H9 (cell line): Measurements from ENCODE around the gene NT5DC1. TPM values are rescaled to one million over a fixed set of nuclear protein-coding genes. Genes with fewer than 3 reads are reported as not detected.

ENCODE experiments used
- DNase-seq: peaks from one replicate; pipeline ENCODE4 v3.0.0-alpha.2; 2017
- H2AFZ ChIP-seq: one replicate; pipeline ENCODE4 v1.6.1; 2013; ENCODE audit warnings: mild to moderate bottlenecking, low read length, control low read depth, moderate library complexity
- H2AK5ac ChIP-seq: 2 replicates; pipeline ENCODE4 v1.6.1; 2013; ENCODE audit warnings: low read length, control low read depth, mixed read lengths; ENCODE audit not compliant: insufficient read length
- H2BK120ac ChIP-seq: one replicate; pipeline ENCODE4 v1.6.1; 2013; ENCODE audit warnings: low read depth, mild to moderate bottlenecking, low read length, control low read depth, inconsistent platforms; ENCODE audit not compliant: poor library complexity, severe bottlenecking
- H2BK12ac ChIP-seq: 2 replicates; pipeline ENCODE4 v1.6.1; 2013; ENCODE audit warnings: low read length, control low read depth, mixed read lengths, low read depth; ENCODE audit not compliant: insufficient read length
- H2BK15ac ChIP-seq: 2 replicates; pipeline ENCODE4 v1.6.1; 2013; ENCODE audit warnings: low read depth, low read length, control low read depth
- H2BK20ac ChIP-seq: one replicate; pipeline ENCODE4 v1.6.1; 2013; ENCODE audit warnings: low read depth, mild to moderate bottlenecking, low read length, control low read depth, inconsistent platforms; ENCODE audit not compliant: poor library complexity, severe bottlenecking
- H2BK5ac ChIP-seq: 2 replicates; pipeline ENCODE4 v1.6.1; 2013; ENCODE audit warnings: low read length, control low read depth, mixed read lengths; ENCODE audit not compliant: insufficient read length
- H3K14ac ChIP-seq: 2 replicates; pipeline ENCODE4 v1.6.1; 2013; ENCODE audit warnings: low read length, control low read depth; ENCODE audit not compliant: insufficient read depth
- H3K18ac ChIP-seq: 2 replicates; pipeline ENCODE4 v1.6.1; 2013; ENCODE audit warnings: low read depth, mild to moderate bottlenecking, mixed read lengths, low read length, control low read depth; ENCODE audit not compliant: insufficient read length
- H3K23ac ChIP-seq: 2 replicates; pipeline ENCODE4 v1.6.1; 2013; ENCODE audit warnings: low read length, control low read depth, mixed read lengths, low read depth; ENCODE audit not compliant: insufficient read length
- H3K23me2 ChIP-seq: 2 replicates; pipeline ENCODE4 v1.6.1; 2013; ENCODE audit warnings: low read depth, mild to moderate bottlenecking, mixed read lengths, low read length, control low read depth; ENCODE audit not compliant: insufficient read length, poor library complexity, severe bottlenecking
- H3K27ac ChIP-seq: 2 replicates; pipeline ENCODE4 v1.5.1; 2013; ENCODE audit warnings: low read length, control low read depth, mixed read lengths, low read depth; ENCODE audit not compliant: insufficient read length
- H3K27me3 ChIP-seq: 2 replicates; pipeline ENCODE4 v1.6.1; 2013; ENCODE audit warnings: low read length, control low read depth, inconsistent platforms; ENCODE audit not compliant: insufficient read depth
- H3K4ac ChIP-seq: 2 replicates; pipeline ENCODE4 v1.6.1; 2013; ENCODE audit warnings: low read depth, mild to moderate bottlenecking, control low read depth, inconsistent platforms, low read length, moderate library complexity
- H3K4me1 ChIP-seq: 2 replicates; pipeline ENCODE4 v1.6.1; 2013; ENCODE audit warnings: low read length, control low read depth, inconsistent platforms; ENCODE audit not compliant: insufficient read depth
- H3K4me2 ChIP-seq: 2 replicates; pipeline ENCODE4 v1.6.1; 2013; ENCODE audit warnings: low read length, control low read depth, mixed read lengths; ENCODE audit not compliant: insufficient read length, insufficient read depth
- H3K56ac ChIP-seq: 2 replicates; pipeline ENCODE4 v1.6.1; 2013; ENCODE audit warnings: low read depth, mild to moderate bottlenecking, mixed read lengths, low read length, control low read depth; ENCODE audit not compliant: insufficient read length
- H3K79me1 ChIP-seq: 2 replicates; pipeline ENCODE4 v1.6.1; 2013; ENCODE audit warnings: low read depth, mild to moderate bottlenecking, moderate library complexity, low read length, control low read depth, inconsistent platforms; ENCODE audit not compliant: insufficient read depth, poor library complexity, severe bottlenecking
- H3K79me2 ChIP-seq: 2 replicates; pipeline ENCODE4 v1.6.1; 2013; ENCODE audit warnings: low read length, control low read depth, inconsistent platforms; ENCODE audit not compliant: insufficient read depth
- H3K9ac ChIP-seq: 2 replicates; pipeline ENCODE4 v1.6.1; 2013; ENCODE audit warnings: low read length, control low read depth, mixed read lengths; ENCODE audit not compliant: insufficient read length; ENCODE audit errors: extremely low read depth
- H3K9me3 ChIP-seq: one replicate; pipeline ENCODE4 v1.6.1; 2013; ENCODE audit warnings: low read depth, low read length, inconsistent platforms; ENCODE audit not compliant: control insufficient read depth
- H3T11ph ChIP-seq: one replicate; pipeline ENCODE4 v1.6.1; 2013; ENCODE audit warnings: mild to moderate bottlenecking, low read length, control low read depth, inconsistent platforms
- H4K20me1 ChIP-seq: one replicate; pipeline ENCODE4 v1.6.1; 2013; ENCODE audit not compliant: control insufficient read depth, insufficient read length, insufficient read depth
- H4K5ac ChIP-seq: 2 replicates; pipeline ENCODE4 v1.6.1; 2013; ENCODE audit warnings: low read depth, mild to moderate bottlenecking, mixed read lengths, low read length, control low read depth; ENCODE audit not compliant: insufficient read length
- H4K8ac ChIP-seq: replicated peaks from 2 replicates; pipeline ENCODE4 v1.6.1; 2013; ENCODE audit warnings: low read length, control low read depth, mixed read lengths, low read depth; ENCODE audit not compliant: insufficient read length
- H4K91ac ChIP-seq: 2 replicates; pipeline ENCODE4 v1.6.1; 2013; ENCODE audit warnings: low read depth, mild to moderate bottlenecking, moderate library complexity, mixed read lengths, low read length, control low read depth; ENCODE audit not compliant: insufficient read length
- H3K27ac Mint-ChIP-seq, 3 experiments: 2 replicates in 2 of 3; 3 replicates in 1 of 3; pipeline ENCODE4 v1.8.0; 2020 to 2021; ENCODE audit warnings: mixed read lengths in 3 of 3, mild to moderate bottlenecking in 1 of 3, moderate library complexity in 1 of 3
- H3K27me3 Mint-ChIP-seq: 2 replicates; pipeline ENCODE4 v1.8.0; 2021; ENCODE audit warnings: low read depth, mild to moderate bottlenecking, moderate library complexity, mixed read lengths
- H3K36me3 Mint-ChIP-seq, 3 experiments: 2 replicates in 2 of 3; 3 replicates in 1 of 3; pipeline ENCODE4 v1.8.0; 2020 to 2021; ENCODE audit warnings: low read depth in 3 of 3, mixed read lengths in 3 of 3; ENCODE audit not compliant: insufficient read depth in 1 of 3
- H3K4me1 Mint-ChIP-seq, 2 experiments: 2 replicates each; pipeline ENCODE4 v1.8.0; 2020; ENCODE audit warnings: mixed read lengths in 2 of 2
- H3K4me3 Mint-ChIP-seq, 2 experiments: 2 replicates in 1 of 2; 3 replicates in 1 of 2; pipeline ENCODE4 v1.8.0; 2020 to 2021; ENCODE audit warnings: mild to moderate bottlenecking in 2 of 2, mixed read lengths in 2 of 2, moderate library complexity in 1 of 2
- H3K9me3 Mint-ChIP-seq, 2 experiments: 2 replicates in 1 of 2; 3 replicates in 1 of 2; pipeline ENCODE4 v1.8.0; 2020; ENCODE audit warnings: mild to moderate bottlenecking in 2 of 2, mixed read lengths in 2 of 2, moderate library complexity in 1 of 2
- WGBS: extraction: QIAGEN DNeasy Blood & Tissue Kit; methylation state at CpG from one replicate; pipeline ENCODE4 v1.1.7; 2013; ENCODE audit warnings: missing lambda C conversion rate, low lambda C conversion rate, mixed read lengths; ENCODE audit not compliant: insufficient read length; ENCODE audit errors: extremely low coverage; 5-methylcytosine and 5-hydroxymethylcytosine counted together
- total RNA-seq: library from RNA; stranded (reverse); gene quantifications from 2 replicates; pipeline ENCODE4 v1.2.1, GENCODE V29; 2021
- TF ChIP-seq, protein P1 (sequence below): fragments of 200-600 bp; sonication (generic); conservative IDR thresholded peaks from 3 replicates; pipeline ENCODE4 v1.8.0; 2021; ENCODE audit warnings: antibody characterized with exemption, mild to moderate bottlenecking

The NT5DC1 gene
- total RNA-seq, 1 experiment from 2014 or later, result 64.9 TPM

DNA sequence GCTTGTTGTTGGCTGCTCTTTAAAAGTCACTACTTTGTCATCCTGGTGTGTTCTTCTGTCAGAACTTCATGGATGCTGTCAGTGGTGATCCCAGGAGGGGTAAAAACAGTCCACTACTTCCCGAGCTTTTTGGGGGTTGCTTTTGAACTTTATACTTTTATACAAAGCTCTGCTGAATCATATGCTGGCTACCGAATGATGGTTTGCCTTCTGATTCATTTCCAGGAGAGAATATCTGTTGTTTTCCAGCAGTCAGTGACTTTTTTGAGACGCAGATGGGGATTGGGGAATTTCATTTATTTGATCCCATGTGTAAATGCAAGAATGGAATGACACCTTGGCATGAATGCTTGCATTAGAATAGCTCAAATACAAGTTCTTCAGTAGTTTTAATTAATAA is 58.0 kb downstream of the NT5DC1 start:
- H3K79me2 ChIP-seq, result no peaks in the 10 kb centered on the region
- Mint-ChIP-seq H3K36me3 (peaks cover 11 to 23% (median 13%) of the 10 kb centered on the region in 3 experiments), H3K27me3 (no peaks in the 10 kb centered on the region), H3K4me1 (peaks cover 4 to 6% of the 10 kb centered on the region in 2 experiments), H3K4me3 (no peak overlapping the region), H3K27ac (peak overlapping the region; percentile 11 to 75 (median 55); a peak in 5 of 7 replicates), H3K9me3 (peaks cover 4 to 6% of the 10 kb centered on the region in 2 experiments; a peak in 2 of 5 replicates)
- no peak overlapping the region for H3K23ac ChIP-seq
- H4K20me1 ChIP-seq, result no peaks in the 10 kb centered on the region
- H2BK5ac ChIP-seq, result no peak overlapping the region
- H2BK12ac ChIP-seq, result no peak overlapping the region
- H3K56ac ChIP-seq, result no peak overlapping the region
- no peaks in the 10 kb centered on the region for H3K23me2 ChIP-seq
- TF ChIP-seq, protein P1, sequence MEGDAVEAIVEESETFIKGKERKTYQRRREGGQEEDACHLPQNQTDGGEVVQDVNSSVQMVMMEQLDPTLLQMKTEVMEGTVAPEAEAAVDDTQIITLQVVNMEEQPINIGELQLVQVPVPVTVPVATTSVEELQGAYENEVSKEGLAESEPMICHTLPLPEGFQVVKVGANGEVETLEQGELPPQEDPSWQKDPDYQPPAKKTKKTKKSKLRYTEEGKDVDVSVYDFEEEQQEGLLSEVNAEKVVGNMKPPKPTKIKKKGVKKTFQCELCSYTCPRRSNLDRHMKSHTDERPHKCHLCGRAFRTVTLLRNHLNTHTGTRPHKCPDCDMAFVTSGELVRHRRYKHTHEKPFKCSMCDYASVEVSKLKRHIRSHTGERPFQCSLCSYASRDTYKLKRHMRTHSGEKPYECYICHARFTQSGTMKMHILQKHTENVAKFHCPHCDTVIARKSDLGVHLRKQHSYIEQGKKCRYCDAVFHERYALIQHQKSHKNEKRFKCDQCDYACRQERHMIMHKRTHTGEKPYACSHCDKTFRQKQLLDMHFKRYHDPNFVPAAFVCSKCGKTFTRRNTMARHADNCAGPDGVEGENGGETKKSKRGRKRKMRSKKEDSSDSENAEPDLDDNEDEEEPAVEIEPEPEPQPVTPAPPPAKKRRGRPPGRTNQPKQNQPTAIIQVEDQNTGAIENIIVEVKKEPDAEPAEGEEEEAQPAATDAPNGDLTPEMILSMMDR, result no peak
- H4K91ac ChIP-seq, result no peak overlapping the region
- H4K8ac ChIP-seq, result no peak overlapping the region
- no peak overlapping the region for H3K9ac ChIP-seq
- H3K4me2 ChIP-seq, result no peak overlapping the region
- no peak overlapping the region for H3K14ac ChIP-seq
- H2AK5ac ChIP-seq, result no peak overlapping the region
- no peak overlapping the region for H3K4ac ChIP-seq
- no peak overlapping the region for H2BK20ac ChIP-seq
- DNase-seq, result no peak
- no peak overlapping the region for H3K27ac ChIP-seq
- no peak overlapping the region for H2AFZ ChIP-seq
- no peaks in the 10 kb centered on the region for H3K27me3 ChIP-seq
- no peaks in the 10 kb centered on the region for H3K79me1 ChIP-seq
- H2BK120ac ChIP-seq, result no peak overlapping the region
- no peak overlapping the region for H4K5ac ChIP-seq
- H3K9me3 ChIP-seq, result no peaks in the 10 kb centered on the region
- H3T11ph ChIP-seq, result no peak overlapping the region
- no peak overlapping the region for H3K18ac ChIP-seq
- H2BK15ac ChIP-seq, result no peak overlapping the region
- peaks cover 4% of the 10 kb centered on the region; the same call in 1 of the 2 replicates for H3K4me1 ChIP-seq
- WGBS, result no CpG with 5 or more reads among the region's 3 CpGs
